GM19468 (cell line): ENCODE measurements around the gene SMYD2.

Experiments used
- ATAC-seq: cut with Tn5 transposase; IDR thresholded peaks from one replicate; pipeline ENCODE4 v1.9.1; 2021; ENCODE audit warnings: mild to moderate bottlenecking, moderate library complexity, moderate number of reproducible peaks; ENCODE audit not compliant: unreplicated experiment; ENCODE audit errors: extremely low read depth

Gene SMYD2

DNA sequence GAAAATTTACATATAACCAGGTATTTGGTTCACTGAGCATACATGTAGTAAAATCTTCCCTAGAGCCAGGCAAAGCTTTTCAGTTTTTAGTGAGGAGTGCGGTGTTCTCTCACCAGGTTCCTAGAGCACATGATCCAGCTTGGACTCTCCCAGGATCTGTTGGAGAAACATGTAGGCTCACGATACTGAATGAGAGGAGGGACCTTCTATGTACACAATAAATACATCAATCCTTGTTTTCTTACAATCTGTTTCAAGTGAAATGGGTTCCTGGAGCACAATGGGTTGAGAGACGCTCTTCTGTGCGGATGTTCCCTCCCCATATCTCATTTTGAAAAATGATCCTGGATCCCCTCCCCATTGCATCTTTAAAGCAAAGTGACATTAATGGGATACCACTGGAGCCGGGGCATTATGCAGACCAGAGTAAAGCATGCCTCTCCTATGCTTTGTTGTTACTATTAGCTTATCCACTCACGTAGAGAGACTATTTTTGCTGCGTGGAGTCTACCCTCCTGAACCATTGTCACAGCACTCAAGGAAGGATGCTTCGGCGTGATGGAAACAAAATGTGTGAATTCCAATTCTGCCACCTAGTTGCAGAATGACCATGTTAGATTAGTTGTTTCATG lies 19.3 kb downstream of the SMYD2 start:
- no peak for ATAC-seq

DNA sequence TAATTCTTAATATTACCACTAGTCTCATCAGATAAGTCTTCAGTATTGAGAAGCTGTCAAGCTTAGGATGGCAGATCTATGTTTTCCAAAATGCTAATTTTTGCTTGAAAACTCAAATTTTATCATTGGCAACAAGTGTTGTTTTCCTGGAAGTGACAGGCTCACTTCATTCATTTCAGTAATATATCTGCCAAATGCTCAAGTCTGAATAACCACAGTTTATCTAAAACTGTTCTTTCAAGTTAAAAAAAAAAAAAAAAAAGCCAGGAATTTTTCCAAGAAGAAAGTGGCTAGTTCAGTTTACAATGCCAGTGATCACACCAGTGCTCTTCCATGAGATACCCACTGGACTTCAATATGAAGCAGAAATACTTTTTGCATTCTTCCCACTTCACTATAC lies 20.6 kb downstream of the SMYD2 start:
- ATAC-seq, result no peak

DNA sequence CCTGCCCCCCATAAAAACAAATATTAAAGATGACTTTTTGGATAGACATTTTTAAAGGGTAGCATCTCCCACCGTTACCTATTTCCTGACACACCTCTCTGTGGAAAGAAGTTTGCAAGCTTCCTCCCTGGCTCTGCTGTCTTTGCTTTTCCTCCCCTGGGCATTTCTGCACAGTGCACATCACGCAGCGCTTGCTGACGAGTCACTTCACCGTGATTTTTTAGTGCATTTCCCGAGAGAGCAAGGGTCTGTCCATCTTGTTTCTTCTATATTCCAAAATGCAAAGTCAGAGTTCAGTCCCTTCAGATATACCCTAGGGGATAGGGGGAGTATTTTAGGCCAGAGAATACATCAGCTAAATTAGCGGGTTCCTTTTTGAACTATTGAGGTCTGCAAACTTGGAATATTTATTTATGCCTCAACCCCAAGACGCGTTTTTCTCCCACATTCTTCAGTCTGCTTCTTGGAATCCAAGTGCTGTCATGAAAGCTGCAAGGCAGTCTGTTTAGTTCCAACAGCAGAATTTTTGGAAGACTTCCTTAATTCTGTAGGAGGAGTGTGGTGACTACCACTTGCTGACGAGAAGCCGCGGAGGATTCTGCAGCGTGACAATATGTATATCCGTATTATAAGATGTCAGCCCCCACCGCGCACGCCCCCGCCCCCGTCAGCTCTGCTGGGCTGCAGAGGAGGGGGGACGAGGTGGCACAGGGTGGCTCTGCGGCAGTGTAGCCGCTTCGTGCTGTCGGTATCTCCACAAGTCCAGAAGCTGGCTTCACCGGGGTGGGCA lies 22.4 kb downstream of the SMYD2 start:
- no peak for ATAC-seq

DNA sequence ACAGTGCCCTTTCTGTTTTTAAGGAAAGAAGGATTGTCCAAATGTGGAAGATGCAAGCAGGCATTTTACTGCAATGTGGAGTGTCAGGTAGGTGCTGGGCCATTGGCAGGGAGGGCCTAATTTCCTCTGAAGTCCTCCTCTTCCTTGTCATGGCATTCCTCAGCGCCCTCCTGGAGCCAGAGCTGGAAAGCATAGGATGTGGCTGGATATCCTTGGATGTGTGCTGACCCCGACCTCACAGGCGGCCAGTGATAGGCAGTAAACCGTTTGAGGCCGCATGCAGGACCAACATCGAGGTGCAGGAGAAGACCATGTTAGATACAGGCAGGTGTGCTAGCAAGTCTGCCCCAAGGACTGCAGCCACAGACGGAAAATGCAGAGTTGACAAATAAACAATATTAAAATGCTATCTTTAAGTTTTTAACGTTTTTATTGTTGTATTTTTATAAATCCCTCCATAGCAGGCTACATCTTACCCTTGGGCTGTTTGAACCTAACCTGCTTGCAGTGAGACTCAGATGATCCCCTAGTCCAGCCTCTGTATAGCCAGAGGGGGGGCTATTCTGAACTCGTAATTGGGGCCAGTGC lies 24.3 kb downstream of the SMYD2 start:
- ATAC-seq, result no peak

- no peak for ATAC-seq
Observed at GRCh38 chr1:214306269-214306668, 25.3 kb downstream of the SMYD2 start.

DNA sequence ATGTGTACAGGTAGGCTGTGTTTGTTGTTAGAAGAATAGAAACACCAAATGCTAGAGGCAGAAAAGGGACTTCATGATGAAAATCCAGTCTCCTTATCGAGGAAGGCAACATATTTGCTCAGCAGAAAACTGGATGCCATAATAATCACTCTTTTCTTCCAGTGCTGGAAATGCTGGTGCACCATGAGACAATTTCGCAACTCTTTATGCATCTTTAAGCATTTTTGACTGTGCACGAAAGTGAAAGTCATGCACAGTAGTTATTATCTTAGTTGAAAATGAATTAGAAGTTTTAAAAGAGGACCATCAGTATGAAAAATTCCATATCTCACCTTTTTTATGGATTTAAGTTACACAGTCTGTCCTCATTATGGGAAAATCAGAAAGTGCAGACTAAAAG lies 29.1 kb downstream of the SMYD2 start:
- ATAC-seq, result no peak

GRCh38 chr1:214310777-214311690 lies 30.1 kb downstream of the SMYD2 start:
- ATAC-seq, result no peak

GRCh38 chr1:214312530-214313051 lies 31.6 kb downstream of the SMYD2 start:
- ATAC-seq, result no peak

DNA sequence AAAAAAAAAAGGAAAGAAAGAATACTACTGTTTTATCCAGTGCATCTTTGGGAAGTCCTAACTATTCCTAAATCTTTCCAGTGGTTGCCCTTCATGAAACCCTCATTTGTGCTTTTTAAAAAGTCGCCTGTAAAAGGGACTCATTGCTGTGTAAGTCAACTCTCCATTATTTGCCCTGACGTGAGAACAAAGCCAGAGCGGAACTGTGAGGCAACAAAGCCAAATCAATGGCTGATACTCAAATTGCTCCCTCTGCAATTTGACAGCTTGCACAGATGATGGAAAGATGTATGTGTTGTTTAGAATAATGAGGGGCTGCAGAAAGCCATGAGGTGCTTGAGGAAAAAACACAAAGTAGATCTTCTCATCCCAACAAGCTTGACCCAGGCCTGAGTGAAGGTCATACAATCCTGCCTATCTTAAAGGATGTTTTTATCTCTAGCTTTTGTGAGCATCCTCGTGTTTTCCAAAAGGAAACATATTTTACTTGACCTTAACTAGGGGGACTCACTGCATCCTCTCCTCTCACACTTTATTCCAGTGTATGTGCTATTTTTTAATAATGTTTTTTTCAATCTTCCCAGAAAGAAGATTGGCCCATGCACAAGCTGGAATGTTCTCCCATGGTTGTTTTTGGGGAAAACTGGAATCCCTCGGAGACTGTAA lies 33.4 kb downstream of the SMYD2 start:
- ATAC-seq, result no peak

GRCh38 chr1:214316593-214316992 lies 35.6 kb downstream of the SMYD2 start:
- no peak for ATAC-seq

DNA sequence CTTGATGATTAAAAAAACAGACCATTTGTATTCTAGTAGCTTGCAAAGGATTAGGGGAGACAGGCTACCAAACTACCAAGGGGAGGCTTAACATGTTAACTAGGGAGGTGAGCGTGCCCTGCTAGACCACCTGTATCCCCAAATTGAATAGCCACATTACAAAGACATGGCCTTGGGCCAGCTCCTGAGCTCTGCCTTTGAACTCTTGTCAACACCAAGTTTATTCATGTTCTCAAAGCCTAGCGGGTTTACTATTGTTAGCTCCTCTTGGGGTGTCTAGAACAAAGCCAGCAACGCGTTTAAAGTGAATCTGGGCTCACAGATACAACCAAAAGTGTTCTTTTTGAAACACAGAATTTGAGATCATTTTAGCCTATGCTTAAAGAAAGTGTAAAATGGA lies 36.3 kb downstream of the SMYD2 start:
- ATAC-seq, result no peak

- ATAC-seq, result no peak
Observed at GRCh38 chr1:214317734-214318133, 36.8 kb downstream of the SMYD2 start.

GRCh38 chr1:214318356-214318755 lies 37.4 kb downstream of the SMYD2 start:
- ATAC-seq, result no peak

GRCh38 chr1:214318956-214319736 lies 38.2 kb downstream of the SMYD2 start:
- ATAC-seq, result no peak

GRCh38 chr1:214319938-214320337 lies 39.0 kb downstream of the SMYD2 start:
- ATAC-seq, result no peak

DNA sequence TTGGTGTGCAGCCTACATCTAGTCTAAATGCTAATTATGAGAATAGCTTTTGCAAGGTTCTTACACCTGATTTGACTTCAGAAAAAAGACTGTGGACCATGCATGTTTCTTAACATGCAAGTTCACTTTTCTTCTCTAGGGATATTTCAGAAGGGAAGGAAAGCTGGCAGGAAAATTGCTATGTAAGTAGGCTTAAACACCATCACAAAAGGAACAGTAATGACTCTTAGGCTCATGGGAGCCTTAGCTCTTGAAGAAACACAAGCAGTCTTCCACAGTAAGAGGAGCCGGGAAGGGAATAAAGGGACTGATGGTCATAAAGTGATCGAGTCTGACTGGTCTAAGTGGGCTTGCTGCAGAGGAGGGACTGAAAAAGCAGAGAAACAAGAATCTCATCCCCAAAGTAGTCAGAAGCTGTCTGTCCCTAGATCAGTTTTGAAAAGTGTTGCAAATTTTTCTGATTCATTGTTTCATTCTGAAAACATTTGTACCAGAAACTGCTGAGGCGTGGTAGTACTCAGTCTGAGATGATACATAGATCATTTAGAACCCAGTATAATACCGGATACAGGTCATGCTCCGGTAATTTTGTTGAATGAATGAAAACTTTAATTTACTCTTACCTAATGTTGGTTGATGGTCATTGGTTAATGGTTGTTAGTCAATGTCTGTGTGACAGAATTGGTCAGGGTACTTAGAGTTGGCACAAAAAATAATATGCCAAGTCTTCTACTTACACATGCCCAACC lies 40.9 kb downstream of the SMYD2 start:
- ATAC-seq, result no peak

GRCh38 chr1:214324896-214325800 lies 44.2 kb downstream of the SMYD2 start:
- ATAC-seq, result no peak
